ENCODE results near the gene FRMPD4.

DNA sequence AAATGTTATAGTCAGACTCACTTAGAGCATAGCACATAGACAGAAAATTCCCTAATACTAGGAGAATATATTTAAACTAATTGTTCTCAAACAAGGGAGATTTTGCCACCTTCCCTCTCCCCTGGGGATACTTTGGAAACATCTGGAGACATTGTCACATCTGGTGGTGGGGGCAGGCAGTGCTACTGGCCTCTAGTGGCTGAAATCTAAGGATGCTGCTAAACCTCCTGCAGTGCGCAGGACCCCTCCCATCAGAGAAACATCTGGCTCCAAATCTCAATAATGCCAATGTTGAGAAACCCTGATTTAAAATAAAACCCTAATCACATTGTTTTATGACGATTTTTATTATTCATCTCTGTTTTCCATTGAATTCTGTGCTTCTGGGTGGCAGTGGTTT lies 244.9 kb downstream of the FRMPD4 start:
- TF ChIP-seq, protein P1, sequence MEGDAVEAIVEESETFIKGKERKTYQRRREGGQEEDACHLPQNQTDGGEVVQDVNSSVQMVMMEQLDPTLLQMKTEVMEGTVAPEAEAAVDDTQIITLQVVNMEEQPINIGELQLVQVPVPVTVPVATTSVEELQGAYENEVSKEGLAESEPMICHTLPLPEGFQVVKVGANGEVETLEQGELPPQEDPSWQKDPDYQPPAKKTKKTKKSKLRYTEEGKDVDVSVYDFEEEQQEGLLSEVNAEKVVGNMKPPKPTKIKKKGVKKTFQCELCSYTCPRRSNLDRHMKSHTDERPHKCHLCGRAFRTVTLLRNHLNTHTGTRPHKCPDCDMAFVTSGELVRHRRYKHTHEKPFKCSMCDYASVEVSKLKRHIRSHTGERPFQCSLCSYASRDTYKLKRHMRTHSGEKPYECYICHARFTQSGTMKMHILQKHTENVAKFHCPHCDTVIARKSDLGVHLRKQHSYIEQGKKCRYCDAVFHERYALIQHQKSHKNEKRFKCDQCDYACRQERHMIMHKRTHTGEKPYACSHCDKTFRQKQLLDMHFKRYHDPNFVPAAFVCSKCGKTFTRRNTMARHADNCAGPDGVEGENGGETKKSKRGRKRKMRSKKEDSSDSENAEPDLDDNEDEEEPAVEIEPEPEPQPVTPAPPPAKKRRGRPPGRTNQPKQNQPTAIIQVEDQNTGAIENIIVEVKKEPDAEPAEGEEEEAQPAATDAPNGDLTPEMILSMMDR (IDR thresholded peaks at IDR 0.05 in 8 of 11, conservative IDR thresholded peaks at IDR 0.05 in 3 of 11): no peak
- TF ChIP-seq POLR2A (IDR thresholded peaks at IDR 0.05): no peak
